ENCODE data around the gene CIRBP. TPM values are rescaled to one million over a fixed set of nuclear protein-coding genes. Genes with fewer than 3 reads are reported as not detected.

CIRBP gene
- total and polyA plus RNA-seq, 2 of the 13 experiments (the other 11 are each of a cell fraction or from before 2014, with no cell fraction given) = 133 to 140 TPM

- H3K27ac ChIP-seq (ENCODE audit: extremely low read length, insufficient read depth, low read length) = no peak overlapping the region
- H2AFZ ChIP-seq (ENCODE audit: low read length) = no peak overlapping the region
- DNase-seq (ENCODE audit: low spot score) = no peak
- H4K20me1 ChIP-seq (ENCODE audit: insufficient read depth, low read length) = no peaks in the 10 kb centered on the region
- no peak for FAIRE-seq
- no peaks in the 10 kb centered on the region for H3K36me3 ChIP-seq (replicated peaks in 1 of 2; ENCODE audit: control insufficient read depth in 1 of 2, insufficient read depth in 2 of 2, low read length in 2 of 2)
- in situ Hi-C loops (cut with HindIII; ENCODE audit: extremely low pct_ligation_motif_present, low pct_unique_long_range_greater_than_20kb) (loop anchor here (5.0 kb wide), 1 partner anchor 35 kb away; no protein-coding TSS in a partner anchor), intact Hi-C loops (cut with micrococcal nuclease; ENCODE audit: unreplicated experiment) (loop anchor here (5.0 kb wide), 2 partner anchors 35 to 55 kb away; a partner anchor contains a TSS)
- peaks cover 64% of the 10 kb centered on the region for H3K4me1 ChIP-seq (ENCODE audit: insufficient read depth, low read length)
- CTCF ChIA-PET (ENCODE audit: low intra/inter-chr PET ratio, low total read pairs) = no interaction called here
- no peak for ATAC-seq
- POLR2A ChIA-PET = interaction anchor here (0.8 kb wide), 1 partner anchor 13 kb away, joined by 3 read pairs; no protein-coding TSS in a partner anchor
- H3K9ac ChIP-seq (ENCODE audit: insufficient read depth, low read depth, low read length) = no peak overlapping the region
- peaks cover 8 to 53% of the 10 kb centered on the region in 2 experiments for H3K27me3 ChIP-seq (ENCODE audit: control insufficient read depth in 1 of 2, insufficient read depth in 2 of 2, low read length in 2 of 2)
- no peak overlapping the region for H3K4me3 ChIP-seq (replicated peaks in 1 of 3; ENCODE audit: insufficient read depth in 1 of 3, low read depth in 2 of 3, low read length in 3 of 3)
- TF ChIP-seq, protein P1, sequence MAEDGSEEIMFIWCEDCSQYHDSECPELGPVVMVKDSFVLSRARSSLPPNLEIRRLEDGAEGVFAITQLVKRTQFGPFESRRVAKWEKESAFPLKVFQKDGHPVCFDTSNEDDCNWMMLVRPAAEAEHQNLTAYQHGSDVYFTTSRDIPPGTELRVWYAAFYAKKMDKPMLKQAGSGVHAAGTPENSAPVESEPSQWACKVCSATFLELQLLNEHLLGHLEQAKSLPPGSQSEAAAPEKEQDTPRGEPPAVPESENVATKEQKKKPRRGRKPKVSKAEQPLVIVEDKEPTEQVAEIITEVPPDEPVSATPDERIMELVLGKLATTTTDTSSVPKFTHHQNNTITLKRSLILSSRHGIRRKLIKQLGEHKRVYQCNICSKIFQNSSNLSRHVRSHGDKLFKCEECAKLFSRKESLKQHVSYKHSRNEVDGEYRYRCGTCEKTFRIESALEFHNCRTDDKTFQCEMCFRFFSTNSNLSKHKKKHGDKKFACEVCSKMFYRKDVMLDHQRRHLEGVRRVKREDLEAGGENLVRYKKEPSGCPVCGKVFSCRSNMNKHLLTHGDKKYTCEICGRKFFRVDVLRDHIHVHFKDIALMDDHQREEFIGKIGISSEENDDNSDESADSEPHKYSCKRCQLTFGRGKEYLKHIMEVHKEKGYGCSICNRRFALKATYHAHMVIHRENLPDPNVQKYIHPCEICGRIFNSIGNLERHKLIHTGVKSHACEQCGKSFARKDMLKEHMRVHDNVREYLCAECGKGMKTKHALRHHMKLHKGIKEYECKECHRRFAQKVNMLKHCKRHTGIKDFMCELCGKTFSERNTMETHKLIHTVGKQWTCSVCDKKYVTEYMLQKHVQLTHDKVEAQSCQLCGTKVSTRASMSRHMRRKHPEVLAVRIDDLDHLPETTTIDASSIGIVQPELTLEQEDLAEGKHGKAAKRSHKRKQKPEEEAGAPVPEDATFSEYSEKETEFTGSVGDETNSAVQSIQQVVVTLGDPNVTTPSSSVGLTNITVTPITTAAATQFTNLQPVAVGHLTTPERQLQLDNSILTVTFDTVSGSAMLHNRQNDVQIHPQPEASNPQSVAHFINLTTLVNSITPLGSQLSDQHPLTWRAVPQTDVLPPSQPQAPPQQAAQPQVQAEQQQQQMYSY (CRISPR knock-in tag; IDR thresholded peaks at IDR 0.05) = no peak
- no peak for TF ChIP-seq ZNF639 (CRISPR knock-in tag; conservative IDR thresholded peaks at IDR 0.05)
- TF ChIP-seq ZMYM3 (CRISPR knock-in tag; IDR thresholded peaks at IDR 0.05) = peak; percentile 68; the same call in 1 of the 2 replicates
- 34% methylated on average over 15 of the region's 17 CpGs for WGBS (ENCODE audit: low lambda C conversion rate)
- no peaks in the 10 kb centered on the region for H3K79me2 ChIP-seq (ENCODE audit: insufficient read depth, low read length)
- no peaks in the 10 kb centered on the region for H3K9me3 ChIP-seq (ENCODE audit: low read length)
- no peak overlapping the region for H3K4me2 ChIP-seq (ENCODE audit: low read depth, low read length)
- no TSS peak for BruUV-seq (replicated peaks)
Observed at GRCh38 chr19:1317274-1318003, 48.3 kb downstream of the CIRBP start.

All from HepG2 (cell line).